ENCODE data around the gene C17orf113. TPM values are rescaled to one million over a fixed set of nuclear protein-coding genes. Genes with fewer than 3 reads are reported as not detected.

Gene C17orf113
- total and polyA plus RNA-seq, 2 experiments from 2014 or later: 0.29 to 2.1 TPM

GRCh38 chr17:42097691-42098631, 47.6 kb upstream of the C17orf113 start, which contains the start of gene ZNF385C:
Gene ZNF385C, minus strand, starts transcription at chr17:42098473. Its CDS starts 35,417 bp downstream, at chr17:42063056.
- no peaks in the 10 kb centered on the region; the same call in 2 of the 3 replicates for H3K9me3 Mint-ChIP-seq
- TF ChIP-seq EZH2phosphoT487 (IDR thresholded peaks at IDR 0.05; ENCODE audit: unreplicated experiment): no peak
- TF ChIP-seq ZNF331 (CRISPR knock-in tag; IDR thresholded peaks at IDR 0.05; ENCODE audit: low read depth): no peak
- peaks cover 5% of the 10 kb centered on the region; the same call in 1 of the 2 replicates for H3K4me1 ChIP-seq (ENCODE audit: insufficient read depth)
- peak within 1 kb of the TSS; percentile 74 for H3K4me3 ChIP-seq
- H3K4me1 Mint-ChIP-seq: peaks cover 19% of the 10 kb centered on the region
- H3K4me2 ChIP-seq: peak within 1 kb of the TSS; percentile 93
- peak within 1 kb of the TSS; percentile 71 for H3K4me3 Mint-ChIP-seq
- H3K9me2 ChIP-seq (ENCODE audit: insufficient read depth): no peaks in the 10 kb centered on the region
- peak; percentile 66 for ATAC-seq
- peaks cover 29% of the 10 kb centered on the region for H3K27me3 Mint-ChIP-seq (ENCODE audit: insufficient read depth, low read depth, poor library complexity)
- DNase-seq (ENCODE audit: low spot score): peak; percentile 62
- no peaks in the 10 kb centered on the region for H3F3A ChIP-seq (replicated peaks; ENCODE audit: low read depth)
- no peaks in the 10 kb centered on the region for H3K79me2 ChIP-seq (replicated peaks; ENCODE audit: insufficient read depth)
- H3K27ac ChIP-seq (ENCODE audit: low read depth): no peak within 1 kb of the TSS
- H3K27me3 ChIP-seq (ENCODE audit: insufficient read depth): peaks cover 34% of the 10 kb centered on the region
- peak within 1 kb of the TSS; percentile 96 for H2AFZ ChIP-seq
- H4K20me1 ChIP-seq (replicated peaks; ENCODE audit: insufficient read depth): no peaks in the 10 kb centered on the region
- H3K36me3 ChIP-seq (ENCODE audit: insufficient read depth): no peaks in the 10 kb centered on the region
- no peak within 1 kb of the TSS for H3K27ac Mint-ChIP-seq
- H3K36me3 Mint-ChIP-seq (ENCODE audit: low read depth): no peaks in the 10 kb centered on the region; the same call in 2 of the 3 replicates

GRCh38 chr17:42096360-42097111, 46.1 kb upstream of the C17orf113 start:
- Histone ChIP-seq H4K20me1 (replicated peaks; ENCODE audit: insufficient read depth) (no peaks in the 10 kb centered on the region), H3K27ac (ENCODE audit: low read depth) (no peak overlapping the region), H3K9me2 (ENCODE audit: insufficient read depth) (no peaks in the 10 kb centered on the region), H2AFZ (no peak overlapping the region), H3K79me2 (replicated peaks; ENCODE audit: insufficient read depth) (no peaks in the 10 kb centered on the region), H3F3A (replicated peaks; ENCODE audit: low read depth) (no peaks in the 10 kb centered on the region), H3K4me1 (ENCODE audit: insufficient read depth) (peaks cover 9% of the 10 kb centered on the region; the same call in 1 of the 2 replicates), H3K27me3 (ENCODE audit: insufficient read depth) (peaks cover 34% of the 10 kb centered on the region), H3K4me3 (no peak overlapping the region), H3K36me3 (ENCODE audit: insufficient read depth) (no peaks in the 10 kb centered on the region), H3K4me2 (no peak overlapping the region)
- ATAC-seq: no peak
- no peak for DNase-seq (ENCODE audit: low spot score)
- no peaks in the 10 kb centered on the region; the same call in 2 of the 3 replicates for H3K9me3 Mint-ChIP-seq
- H3K36me3 Mint-ChIP-seq (ENCODE audit: low read depth): no peaks in the 10 kb centered on the region; the same call in 2 of the 3 replicates
- H3K4me1 Mint-ChIP-seq: peaks cover 26% of the 10 kb centered on the region
- peak overlapping the region; percentile 1; the same call in 1 of the 3 replicates for H3K4me3 Mint-ChIP-seq
- H3K27me3 Mint-ChIP-seq (ENCODE audit: insufficient read depth, low read depth, poor library complexity): peaks cover 26% of the 10 kb centered on the region
- H3K27ac Mint-ChIP-seq: no peak overlapping the region
- TF ChIP-seq CTCF (conservative IDR thresholded peaks at IDR 0.05; ENCODE audit: low read depth in 2 of 2): no peak
- no peak for TF ChIP-seq POLR2AphosphoS5 (IDR thresholded peaks at IDR 0.05; ENCODE audit: low read depth)
- TF ChIP-seq ZNF331 (CRISPR knock-in tag; IDR thresholded peaks at IDR 0.05; ENCODE audit: low read depth): no peak
- no peak for TF ChIP-seq ZNF114 (CRISPR knock-in tag; IDR thresholded peaks at IDR 0.05)
- TF ChIP-seq CREB1 (CRISPR knock-in tag; IDR thresholded peaks at IDR 0.05; ENCODE audit: low read depth): no peak
- TF ChIP-seq EZH2phosphoT487 (IDR thresholded peaks at IDR 0.05; ENCODE audit: unreplicated experiment): no peak
- no peak for TF ChIP-seq EZH2 (IDR thresholded peaks at IDR 0.05; ENCODE audit: low read depth, unreplicated experiment)
- TF ChIP-seq STAT1 (IDR thresholded peaks at IDR 0.05; ENCODE audit: unreplicated experiment): no peak
- TF ChIP-seq ZNF462 (CRISPR knock-in tag; IDR thresholded peaks at IDR 0.05): no peak
